ENCODE results near the gene CDC40.
"Not testable (repeated sequence)": the region's sequence is repeated elsewhere in the genome, so short reads cannot be mapped to it uniquely, and the experiment has no call there.

Gene CDC40

GRCh38 chr6:110270165-110270564 is 89.9 kb downstream of the CDC40 start:
- peak; percentile 79 for DNase-seq (ENCODE audit: low read depth, low spot score)

- no peak for DNase-seq (ENCODE audit: low read depth, low spot score)
Observed at GRCh38 chr6:110271732-110272022, 91.5 kb downstream of the CDC40 start.

- DNase-seq (ENCODE audit: low read depth, low spot score) = not testable (repeated sequence)
Observed at GRCh38 chr6:110272781-110273180, 92.6 kb downstream of the CDC40 start.

- no peak for DNase-seq (ENCODE audit: low read depth, low spot score)
Observed at GRCh38 chr6:110277100-110277665, 97.0 kb downstream of the CDC40 start.

Data from ELF-1 (cell line).